HepG2 (cell line): ENCODE measurements around the gene NPB. TPM values are rescaled to one million over a fixed set of nuclear protein-coding genes. Genes with fewer than 3 reads are reported as not detected.

ENCODE experiments used
- ATAC-seq: fragments of 200-7000 bp; cut with Tn5 transposase; 3 replicates; pipeline ENCODE4 v1.9.1; 2020; ENCODE audit warnings: mild to moderate bottlenecking, moderate library complexity
- BruUV-seq: library from RNA; stranded (reverse); fragments of 400-500 nt; replicated peaks from 2 replicates; lab custom pipeline; 2021; lab: Mats Ljungman, UMichigan
- CTCF ChIA-PET: fragments of 300-600 bp; formaldehyde crosslinking; extraction: SDS; loops from one replicate; lab custom pipeline; 2021; ENCODE audit warnings: low total read pairs, inconsistent platforms, low intra/inter-chr PET ratio; lab: Yijun Ruan, JAX
- POLR2A ChIA-PET: fragments of 350-600 bp; sonication (Branson Sonifier 250); formaldehyde crosslinking; loops from one replicate; lab custom pipeline; 2020; ENCODE audit warnings: antibody characterized with exemption, inconsistent platforms; lab: Yijun Ruan, JAX
- DNase-seq: peaks from one replicate; pipeline ENCODE4 v3.0.0-alpha.2; 2015; ENCODE audit warnings: low spot score
- FAIRE-seq: peaks from 3 replicates; lab custom pipeline; 2011; peaks lifted over from hg19 to GRCh38; lab: Jason Lieb, UNC
- H2AFZ ChIP-seq: one replicate; pipeline ENCODE4 v1.6.1; 2011; ENCODE audit warnings: low read length, inconsistent platforms
- H3K27ac ChIP-seq: fragments of 300-600 bp; 3 replicates; pipeline ENCODE4 v1.8.0; 2011; ENCODE audit warnings: mixed run types, mild to moderate bottlenecking, mixed read lengths, low read length, inconsistent platforms; ENCODE audit not compliant: insufficient read depth; ENCODE audit errors: extremely low read length
- H3K27me3 ChIP-seq, 2 experiments: fragments of 200-600 bp in 1 of 2; 2 replicates in 1 of 2; 3 replicates in 1 of 2; pipeline versions ENCODE4 v1.6.0 to v1.8.0; 2011; ENCODE audit warnings: low read length in 2 of 2, mild to moderate bottlenecking in 2 of 2, moderate library complexity in 2 of 2, inconsistent platforms in 1 of 2; ENCODE audit not compliant: insufficient read depth in 2 of 2, control insufficient read depth in 1 of 2
- H3K36me3 ChIP-seq, 2 experiments: fragments of 200-600 bp in 1 of 2; replicated peaks in 1 of 2; 2 replicates in 1 of 2; 3 replicates in 1 of 2; pipeline versions ENCODE4 v1.5.1 to v1.8.0; 2011; ENCODE audit warnings: low read length in 2 of 2, inconsistent platforms in 1 of 2; ENCODE audit not compliant: insufficient read depth in 2 of 2, control insufficient read depth in 1 of 2
- H3K4me1 ChIP-seq: 2 replicates; pipeline ENCODE4 v1.5.1; 2012; ENCODE audit warnings: low read length, inconsistent platforms; ENCODE audit not compliant: insufficient read depth
- H3K4me2 ChIP-seq: 2 replicates; pipeline ENCODE4 v1.6.0; 2011; ENCODE audit warnings: low read depth, low read length, inconsistent platforms
- H3K4me3 ChIP-seq, 3 experiments: fragments of 200-600 bp in 1 of 3; sonication (generic), shearing (Covaris generic) in 1 of 3; replicated peaks in 1 of 3; 2 replicates each; pipeline ENCODE4 v1.5.1; 2011 to 2016; ENCODE audit warnings: low read length in 3 of 3, inconsistent platforms in 2 of 3, low read depth in 2 of 3, mild to moderate bottlenecking in 2 of 3, control low read depth in 1 of 3, mixed read lengths in 1 of 3; ENCODE audit not compliant: insufficient read depth in 1 of 3
- H3K79me2 ChIP-seq: one replicate; pipeline ENCODE4 v1.6.1; 2011; ENCODE audit warnings: low read length, inconsistent platforms; ENCODE audit not compliant: insufficient read depth
- H3K9ac ChIP-seq: 2 replicates; pipeline ENCODE4 v1.6.0; 2011; ENCODE audit warnings: mild to moderate bottlenecking, low read depth, low read length, inconsistent platforms; ENCODE audit not compliant: insufficient read depth
- H3K9me3 ChIP-seq: 2 replicates; pipeline ENCODE4 v1.5.1; 2012; ENCODE audit warnings: mild to moderate bottlenecking, low read length
- H4K20me1 ChIP-seq: 2 replicates; pipeline ENCODE4 v1.6.0; 2011; ENCODE audit warnings: inconsistent platforms, mild to moderate bottlenecking, low read length, moderate library complexity; ENCODE audit not compliant: insufficient read depth
- ARNT2 ChIP-seq: sonication (generic); formaldehyde crosslinking; IDR thresholded peaks from 2 replicates; pipeline ENCODE4 v1.8.0; 2022; ENCODE audit warnings: mild to moderate bottlenecking, low read depth, missing genetic modification reagents, moderate library complexity
- EED ChIP-seq: sonication (generic); formaldehyde crosslinking; IDR thresholded peaks from 2 replicates; pipeline ENCODE4 v1.5.0; 2020; ENCODE audit warnings: mild to moderate bottlenecking, missing genetic modification reagents
- GATA4 ChIP-seq: sonication (generic); IDR thresholded peaks from 2 replicates; pipeline ENCODE4 v1.6.1; 2016; ENCODE audit warnings: antibody characterized with exemption, low read depth, borderline replicate concordance
- HOXA3 ChIP-seq: sonication (generic); formaldehyde crosslinking; IDR thresholded peaks from 2 replicates; pipeline ENCODE4 v1.5.0; 2020; ENCODE audit warnings: missing genetic modification reagents
- HOXA5 ChIP-seq: sonication (generic); formaldehyde crosslinking; IDR thresholded peaks from 2 replicates; pipeline ENCODE4 v1.4.0; 2020; ENCODE audit warnings: missing genetic modification reagents
- KDM4B ChIP-seq: sonication (generic); formaldehyde crosslinking; IDR thresholded peaks from 2 replicates; pipeline ENCODE4 v1.4.0; 2020; ENCODE audit warnings: missing genetic modification reagents
- KLF16 ChIP-seq, 2 experiments: sonication (generic) in 1 of 2; formaldehyde crosslinking in 1 of 2; IDR thresholded peaks; 2 replicates each; pipeline versions ENCODE4 v1.6.1 to v1.8.0; 2016 to 2023; ENCODE audit warnings: missing genetic modification reagents in 2 of 2, missing compliant biosample characterization in 1 of 2
- MTF2 ChIP-seq: sonication (generic); formaldehyde crosslinking; IDR thresholded peaks from 2 replicates; pipeline ENCODE4 v1.5.0; 2020; ENCODE audit warnings: missing genetic modification reagents, borderline replicate concordance
- MXD3 ChIP-seq: IDR thresholded peaks from 2 replicates; pipeline ENCODE4 v1.6.1; 2016; ENCODE audit warnings: mild to moderate bottlenecking, missing biosample characterization, missing genetic modification reagents
- NFIC ChIP-seq: IDR thresholded peaks from 2 replicates; pipeline ENCODE4 v1.6.1; 2012; ENCODE audit warnings: mild to moderate bottlenecking, low read length, inconsistent platforms
- POLR2A ChIP-seq, 2 experiments: IDR thresholded peaks; 2 replicates each; pipeline ENCODE4 v1.6.1; 2011; ENCODE audit warnings: low read depth in 2 of 2, low read length in 2 of 2, mild to moderate bottlenecking in 1 of 2, moderate library complexity in 1 of 2; ENCODE audit not compliant: insufficient read depth in 1 of 2
- PRPF4 ChIP-seq: fragments of 200-400 bp; formaldehyde crosslinking; IDR thresholded peaks from 2 replicates; pipeline ENCODE4 v1.6.1; 2016; ENCODE audit warnings: low read length, low read depth; ENCODE audit not compliant: poor library complexity, severe bottlenecking
- SP4 ChIP-seq: sonication (generic); formaldehyde crosslinking; IDR thresholded peaks from 2 replicates; pipeline ENCODE4 v1.8.1; 2023; ENCODE audit warnings: mild to moderate bottlenecking, missing genetic modification reagents
- TCF7 ChIP-seq: sonication (generic); IDR thresholded peaks from 2 replicates; pipeline ENCODE4 v1.6.1; 2016; ENCODE audit warnings: antibody characterized with exemption, low read depth
- ZBTB7B ChIP-seq: sonication (generic); formaldehyde crosslinking; IDR thresholded peaks from 2 replicates; pipeline ENCODE4 v1.4.0; 2020; ENCODE audit warnings: missing genetic modification reagents
- WGBS: methylation state at CpG from one replicate; pipeline ENCODE4 v1.1.6; 2017; ENCODE audit warnings: low lambda C conversion rate; 5-methylcytosine and 5-hydroxymethylcytosine counted together
- in situ Hi-C: cut with HindIII; loops from 2 replicates; pipeline ENCODE4 v1.10.0; 2017; ENCODE audit warnings: low pct_unique_long_range_greater_than_20kb; ENCODE audit not compliant: extremely low pct_ligation_motif_present
- intact Hi-C: fragments of 100-400 bp; cut with micrococcal nuclease; formaldehyde crosslinking; loops from one replicate; pipeline ENCODE4 v1.10.0; 2022; ENCODE audit not compliant: unreplicated experiment
- polyA plus RNA-seq, 8 experiments: library from polyadenylated mRNA; depleted of rRNA in 3 of 8; stranded (reverse) in 7 of 8; unstranded in 1 of 8; fragments of >200 nt; fragmentation: Illumina TruSeq in 4 of 8; extraction: Trizol in 4 of 8; gene quantifications; 2 replicates each; pipeline versions ENCODE4 v1.2.1 to v1.2.3, GENCODE V29; 2011 to 2016; ENCODE audit warnings: low read depth in 4 of 8, missing spikeins in 1 of 8, mixed read lengths in 1 of 8; ENCODE audit not compliant: insufficient read depth in 1 of 8
- total RNA-seq, 5 experiments: library from RNA; depleted of rRNA; stranded (reverse); fragments of >200 nt; fragmentation: Illumina TruSeq; extraction: Trizol; gene quantifications; 2 replicates each; pipeline ENCODE4 v1.2.3, GENCODE V29; 2016; ENCODE audit warnings: low read depth in 1 of 5
- TF ChIP-seq, protein P1 (sequence below): sonication (generic); formaldehyde crosslinking; IDR thresholded peaks from 2 replicates; pipeline ENCODE4 v1.5.0; 2020; ENCODE audit warnings: missing genetic modification reagents
- TF ChIP-seq, protein P2 (sequence below): sonication (generic); formaldehyde crosslinking; IDR thresholded peaks from 2 replicates; pipeline ENCODE4 v1.4.0; 2020; ENCODE audit warnings: missing genetic modification reagents

NPB gene
- total and polyA plus RNA-seq, 2 of the 13 experiments (the other 11 are each of a cell fraction or from before 2014, with no cell fraction given): 0.11 to 0.93 TPM

GRCh38 chr17:81865733-81866439, 36.2 kb upstream of the NPB start (continued):
- TF ChIP-seq MTF2 (CRISPR knock-in tag): no peak

- peak; percentile 0; the same call in 1 of the 3 replicates for ATAC-seq
- DNase-seq: no peak
- peaks cover 53% of the 10 kb centered on the region; the same call in 1 of the 2 replicates for H4K20me1 ChIP-seq
- FAIRE-seq: no peak
- H3K4me2 ChIP-seq: no peak overlapping the region; the same call in 1 of the 2 replicates
- peaks cover 88% of the 10 kb centered on the region for H3K4me1 ChIP-seq
- in situ Hi-C loops: no loop called here
- WGBS: 90% methylated on average over 10 of the region's 18 CpGs
- intact Hi-C loops: loop anchor here (5.0 kb wide), 1 partner anchor 156 kb away; the partner anchor contains the start of genes CENPX and LRRC45
- ChIA-PET POLR2A (interaction anchor here (0.5 to 3.8 kb wide), 20 partner anchors 8 to 240 kb away, joined by 3 to 15 read pairs (median 4); partner anchors contain the start of genes ALYREF, ANAPC11, CENPX and LRRC45), CTCF (no interaction called here)
- no peak overlapping the region for H3K4me3 ChIP-seq
- no peak overlapping the region for H2AFZ ChIP-seq
- peaks cover 45% of the 10 kb centered on the region for H3K79me2 ChIP-seq
- BruUV-seq: no TSS peak
- no peak overlapping the region; the same call in 1 of the 2 replicates for H3K9ac ChIP-seq
- H3K9me3 ChIP-seq: no peaks in the 10 kb centered on the region
- H3K27ac ChIP-seq: peak overlapping the region; percentile 61
- no peaks in the 10 kb centered on the region for H3K27me3 ChIP-seq
- peaks cover 18 to 39% of the 10 kb centered on the region in 2 experiments for H3K36me3 ChIP-seq
- TF ChIP-seq EED (CRISPR knock-in tag) (0 out of 2 replicates have a peak, but pooled peaks have one; percentile 2), TCF7 (no peak), KDM4B (CRISPR knock-in tag) (no peak), GATA4 (no peak), HOXA5 (CRISPR knock-in tag) (no peak), SP4 (CRISPR knock-in tag) (peak; percentile 8; the same call in 1 of the 2 replicates), POLR2A (IDR thresholded peaks at IDR 0.05; ENCODE audit: insufficient read depth in 1 of 2, low read depth in 2 of 2, low read length in 2 of 2) (peak in 1 of 2 experiments; percentile 41; a peak in 2 of 4 replicates), HOXA3 (CRISPR knock-in tag) (0 out of 2 replicates have a peak, but pooled peaks have one; percentile 23), NFIC (0 out of 2 replicates have a peak, but pooled peaks have one; percentile 29), ARNT2 (CRISPR knock-in tag) (0 out of 2 replicates have a peak, but pooled peaks have one; percentile 56), KLF16 (CRISPR knock-in tag; IDR thresholded peaks at IDR 0.05) (peak in 1 of 2 experiments; percentile 14; a peak in 1 of 4 replicates), ZBTB7B (CRISPR knock-in tag) (0 out of 2 replicates have a peak, but pooled peaks have one; percentile 3), PRPF4 (peak; percentile 67), MXD3 (CRISPR knock-in tag) (peak; percentile 39; the same call in 1 of the 2 replicates)
- TF ChIP-seq, protein P1, sequence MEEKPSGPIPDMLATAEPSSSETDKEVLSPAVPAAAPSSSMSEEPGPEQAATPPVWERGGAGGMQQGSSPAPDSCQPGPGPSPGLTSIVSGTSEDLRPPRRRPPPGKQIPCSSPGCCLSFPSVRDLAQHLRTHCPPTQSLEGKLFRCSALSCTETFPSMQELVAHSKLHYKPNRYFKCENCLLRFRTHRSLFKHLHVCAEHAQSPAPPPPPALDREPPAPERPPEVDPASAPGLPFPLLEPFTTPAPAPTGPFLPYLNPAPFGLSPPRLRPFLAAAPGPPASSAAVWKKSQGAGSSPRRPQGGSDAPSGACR (CRISPR knock-in tag): peak; percentile 33; the same call in 1 of the 2 replicates
- TF ChIP-seq, protein P2, sequence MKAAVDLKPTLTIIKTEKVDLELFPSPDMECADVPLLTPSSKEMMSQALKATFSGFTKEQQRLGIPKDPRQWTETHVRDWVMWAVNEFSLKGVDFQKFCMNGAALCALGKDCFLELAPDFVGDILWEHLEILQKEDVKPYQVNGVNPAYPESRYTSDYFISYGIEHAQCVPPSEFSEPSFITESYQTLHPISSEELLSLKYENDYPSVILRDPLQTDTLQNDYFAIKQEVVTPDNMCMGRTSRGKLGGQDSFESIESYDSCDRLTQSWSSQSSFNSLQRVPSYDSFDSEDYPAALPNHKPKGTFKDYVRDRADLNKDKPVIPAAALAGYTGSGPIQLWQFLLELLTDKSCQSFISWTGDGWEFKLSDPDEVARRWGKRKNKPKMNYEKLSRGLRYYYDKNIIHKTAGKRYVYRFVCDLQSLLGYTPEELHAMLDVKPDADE (CRISPR knock-in tag): 0 out of 2 replicates have a peak, but pooled peaks have one; percentile 11
These were observed 35.4 kb upstream of the NPB start for GRCh38 chr17:81866440-81867169.
